Astrocyte (in vitro differentiated cells and primary cell): Measurements from ENCODE around the gene ZNF235. TPM values are rescaled to one million over a fixed set of nuclear protein-coding genes. Genes with fewer than 3 reads are reported as not detected.

Experiments used
- DNase-seq: peaks from one replicate; pipeline ENCODE4 v3.0.0-alpha.2; 2010; ENCODE audit warnings: low read depth
- FAIRE-seq: peaks from 2 replicates; lab custom pipeline; 2011; peaks lifted over from hg19 to GRCh38; lab: Jason Lieb, UNC
- H2AFZ ChIP-seq: 2 replicates; pipeline ENCODE4 v1.6.0; 2012; ENCODE audit warnings: low read depth, low read length, inconsistent platforms
- H3K27ac ChIP-seq: 2 replicates; pipeline ENCODE4 v1.5.1; 2011; ENCODE audit warnings: low read depth, low read length, inconsistent platforms
- H3K27me3 ChIP-seq: 2 replicates; pipeline ENCODE4 v1.6.0; 2011; ENCODE audit warnings: low read length, inconsistent platforms; ENCODE audit not compliant: insufficient read depth
- H3K36me3 ChIP-seq: 2 replicates; pipeline ENCODE4 v1.5.1; 2011; ENCODE audit warnings: low read length, inconsistent platforms; ENCODE audit not compliant: insufficient read depth
- H3K4me1 ChIP-seq: 2 replicates; pipeline ENCODE4 v1.5.1; 2011; ENCODE audit warnings: low read length, inconsistent platforms; ENCODE audit not compliant: insufficient read depth
- H3K4me2 ChIP-seq: 2 replicates; pipeline ENCODE4 v1.6.0; 2012; ENCODE audit warnings: low read length, inconsistent platforms
- H3K4me3 ChIP-seq: 2 replicates; pipeline ENCODE4 v1.5.1; 2011; ENCODE audit warnings: low read depth, mild to moderate bottlenecking, low read length, inconsistent platforms; ENCODE audit not compliant: insufficient read depth
- H3K79me2 ChIP-seq: 2 replicates; pipeline ENCODE4 v1.6.0; 2012; ENCODE audit warnings: mild to moderate bottlenecking, low read length, inconsistent platforms; ENCODE audit not compliant: insufficient read depth
- H3K9ac ChIP-seq: 2 replicates; pipeline ENCODE4 v1.6.0; 2012; ENCODE audit warnings: mild to moderate bottlenecking, low read length, inconsistent platforms
- H3K9me3 ChIP-seq: 2 replicates; pipeline ENCODE4 v1.5.1; 2012; ENCODE audit warnings: low read depth, mild to moderate bottlenecking, low read length, inconsistent platforms; ENCODE audit not compliant: insufficient read depth
- H4K20me1 ChIP-seq: 2 replicates; pipeline ENCODE4 v1.6.0; 2012; ENCODE audit warnings: low read length, inconsistent platforms; ENCODE audit not compliant: insufficient read depth
- H3K27ac Mint-ChIP-seq: one replicate; pipeline ENCODE4 v1.8.0; 2021; ENCODE audit warnings: mild to moderate bottlenecking, mixed read lengths; ENCODE audit not compliant: unreplicated experiment
- H3K27me3 Mint-ChIP-seq: one replicate; pipeline ENCODE4 v1.8.0; 2021; ENCODE audit warnings: low read depth, mixed read lengths; ENCODE audit not compliant: unreplicated experiment
- H3K36me3 Mint-ChIP-seq: one replicate; pipeline ENCODE4 v1.8.0; 2021; ENCODE audit warnings: low read depth, mixed read lengths; ENCODE audit not compliant: unreplicated experiment
- H3K4me1 Mint-ChIP-seq: one replicate; pipeline ENCODE4 v1.8.0; 2021; ENCODE audit warnings: low read depth, mixed read lengths; ENCODE audit not compliant: unreplicated experiment
- H3K4me3 Mint-ChIP-seq: one replicate; pipeline ENCODE4 v1.8.0; 2021; ENCODE audit warnings: mild to moderate bottlenecking, moderate library complexity, mixed read lengths; ENCODE audit not compliant: unreplicated experiment
- H3K9me3 Mint-ChIP-seq: one replicate; pipeline ENCODE4 v1.8.0; 2021; ENCODE audit warnings: mild to moderate bottlenecking, mixed read lengths; ENCODE audit not compliant: unreplicated experiment
- CTCF ChIP-seq: IDR thresholded peaks from 2 replicates; pipeline ENCODE4 v1.5.1; 2011; ENCODE audit warnings: low read depth, mild to moderate bottlenecking, inconsistent platforms, low read length, moderate library complexity; ENCODE audit not compliant: insufficient read depth
- EZH2 ChIP-seq: IDR thresholded peaks from 2 replicates; pipeline ENCODE4 v1.6.1; 2012; ENCODE audit warnings: mild to moderate bottlenecking, low read length, inconsistent platforms; ENCODE audit not compliant: insufficient read depth
- total RNA-seq: library from RNA; stranded (reverse); gene quantifications from 2 replicates; pipeline ENCODE4 v1.2.1, GENCODE V29; 2021

ZNF235 gene
- total RNA-seq, 1 donor from 2014 or later = 6.4 TPM

GRCh38 chr19:44332145-44332544 lies 27.3 kb upstream of the ZNF235 start:
- Mint-ChIP-seq H3K27ac (no peak overlapping the region), H3K9me3 (peaks cover 36% of the 10 kb centered on the region), H3K4me3 (no peak overlapping the region), H3K4me1 (no peaks in the 10 kb centered on the region), H3K27me3 (no peaks in the 10 kb centered on the region), H3K36me3 (peaks cover 77% of the 10 kb centered on the region)
- Histone ChIP-seq H3K4me2 (no peak overlapping the region), H3K36me3 (peaks cover 44% of the 10 kb centered on the region), H3K79me2 (no peaks in the 10 kb centered on the region), H3K27ac (no peak overlapping the region), H2AFZ (no peak overlapping the region), H3K9me3 (peaks cover 22% of the 10 kb centered on the region), H3K4me3 (no peak overlapping the region), H3K9ac (no peak overlapping the region), H3K27me3 (no peaks in the 10 kb centered on the region), H3K4me1 (no peaks in the 10 kb centered on the region), H4K20me1 (no peaks in the 10 kb centered on the region)
- TF ChIP-seq CTCF (no peak), EZH2 (no peak)
- no peak for FAIRE-seq
- no peak for DNase-seq

DNA sequence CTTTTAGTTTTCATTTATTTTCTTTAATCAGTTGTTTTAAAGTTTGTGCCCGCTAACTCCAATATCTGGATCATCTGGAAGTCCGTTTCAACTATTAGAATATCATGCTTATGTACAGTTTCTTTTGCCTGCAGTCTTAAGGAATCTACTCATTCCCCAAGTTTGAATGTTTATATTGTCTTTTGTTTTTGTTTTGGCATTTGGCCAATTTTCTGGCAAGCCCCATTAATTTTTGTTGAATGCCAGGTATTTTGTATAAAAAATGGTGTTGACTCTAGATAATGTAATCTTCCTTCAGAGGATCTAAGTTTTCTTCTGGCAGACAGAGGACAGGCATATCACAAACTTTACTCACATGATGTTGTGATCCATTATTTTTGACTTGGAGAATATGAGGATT lies 11.1 kb upstream of the ZNF235 start:
- FAIRE-seq (no peak), DNase-seq (peak; percentile 2)
- TF ChIP-seq EZH2 = no peak
- no peak for TF ChIP-seq CTCF
- Histone ChIP-seq H4K20me1 (no peaks in the 10 kb centered on the region), H3K79me2 (no peaks in the 10 kb centered on the region), H3K4me3 (no peak overlapping the region), H3K9ac (no peak overlapping the region), H3K4me1 (no peaks in the 10 kb centered on the region), H3K4me2 (no peak overlapping the region), H3K27me3 (no peaks in the 10 kb centered on the region), H2AFZ (no peak overlapping the region), H3K36me3 (no peaks in the 10 kb centered on the region), H3K9me3 (no peaks in the 10 kb centered on the region), H3K27ac (no peak overlapping the region)
- H3K27ac Mint-ChIP-seq = no peak overlapping the region
- no peak overlapping the region for H3K4me3 Mint-ChIP-seq
- peaks cover 4% of the 10 kb centered on the region for H3K36me3 Mint-ChIP-seq
- no peaks in the 10 kb centered on the region for H3K4me1 Mint-ChIP-seq
- no peaks in the 10 kb centered on the region for H3K27me3 Mint-ChIP-seq
- H3K9me3 Mint-ChIP-seq = peaks cover 14% of the 10 kb centered on the region

GRCh38 chr19:44313231-44313630 lies 8.4 kb upstream of the ZNF235 start:
- Histone ChIP-seq H3K4me2 (no peak overlapping the region), H3K9ac (no peak overlapping the region), H3K9me3 (no peaks in the 10 kb centered on the region), H3K27me3 (no peaks in the 10 kb centered on the region), H3K36me3 (no peaks in the 10 kb centered on the region), H4K20me1 (no peaks in the 10 kb centered on the region), H2AFZ (no peak overlapping the region), H3K79me2 (no peaks in the 10 kb centered on the region), H3K27ac (no peak overlapping the region), H3K4me3 (no peak overlapping the region), H3K4me1 (no peaks in the 10 kb centered on the region)
- no peak for TF ChIP-seq EZH2
- TF ChIP-seq CTCF = no peak
- no peak for DNase-seq
- Mint-ChIP-seq H3K36me3 (peaks cover 6% of the 10 kb centered on the region), H3K4me3 (no peak overlapping the region), H3K9me3 (peaks cover 2% of the 10 kb centered on the region), H3K4me1 (no peaks in the 10 kb centered on the region), H3K27ac (no peak overlapping the region), H3K27me3 (no peaks in the 10 kb centered on the region)
- no peak for FAIRE-seq
